Measurements from ENCODE around the gene SERPINA12.

The SERPINA12 gene

DNA sequence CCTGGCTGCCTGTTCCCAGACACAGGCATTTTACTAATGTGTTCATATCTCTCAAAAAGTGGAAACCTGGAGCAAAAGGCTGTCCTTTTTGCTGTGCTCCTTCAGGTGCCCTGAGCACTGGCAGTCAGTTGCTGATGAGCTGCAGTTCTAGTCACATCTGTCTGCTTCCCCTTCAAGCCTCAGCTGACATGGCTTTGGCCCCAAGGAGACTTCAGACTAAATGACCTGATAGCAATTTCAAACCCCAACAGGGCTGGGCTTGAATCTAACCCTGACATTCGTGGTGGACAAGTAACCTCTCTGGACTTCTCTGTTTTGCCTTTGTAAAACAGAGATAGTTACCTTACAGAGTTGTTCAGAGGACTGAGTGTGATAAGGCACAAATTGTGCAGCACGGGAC lies 39.0 kb downstream of the SERPINA12 start:
- no peak overlapping the region for H3K27ac ChIP-seq
- H3K9ac ChIP-seq (ENCODE audit: insufficient read length): no peak overlapping the region
- TF ChIP-seq FOXP2 (optimal IDR thresholded peaks at IDR 0.05; ENCODE audit: control extremely low read depth, extremely low read length, insufficient read depth) (no peak), EZH2 (IDR thresholded peaks at IDR 0.05) (no peak), POLR2AphosphoS5 (IDR thresholded peaks at IDR 0.05; ENCODE audit: borderline replicate concordance, low read depth, low read length) (no peak)
- no peaks in the 10 kb centered on the region for H3K36me3 ChIP-seq (ENCODE audit: insufficient read depth, low read length)
- H3K4me3 ChIP-seq: no peak overlapping the region
- DNase-seq (ENCODE audit: low read depth, low spot score): no peak
- no peaks in the 10 kb centered on the region for H3K9me3 ChIP-seq (ENCODE audit: low read depth, low read length)

DNA sequence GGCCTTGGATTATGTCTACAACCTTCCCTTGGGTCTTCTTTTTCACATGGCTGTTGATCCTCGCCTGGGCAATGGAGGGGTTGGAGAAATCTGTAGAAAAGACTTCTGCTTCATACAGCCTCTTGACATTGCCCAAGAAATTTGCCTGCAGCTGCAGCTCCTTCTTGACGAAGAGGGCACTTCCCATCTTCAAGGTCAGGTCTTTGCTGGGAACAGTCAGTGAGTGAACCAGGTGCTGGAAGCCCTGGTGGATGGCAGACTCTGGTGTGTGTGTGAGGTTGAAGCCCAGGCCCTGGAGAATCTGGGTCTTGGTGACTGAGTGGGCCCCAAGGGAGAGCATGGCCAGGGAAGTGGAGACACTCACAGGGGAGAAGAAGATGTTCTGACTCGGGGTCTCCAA lies 40.0 kb downstream of the SERPINA12 start:
- no peak for DNase-seq (ENCODE audit: low read depth, low spot score)
- TF ChIP-seq EZH2 (IDR thresholded peaks at IDR 0.05) (no peak), POLR2AphosphoS5 (IDR thresholded peaks at IDR 0.05; ENCODE audit: borderline replicate concordance, low read depth, low read length) (no peak), FOXP2 (optimal IDR thresholded peaks at IDR 0.05; ENCODE audit: control extremely low read depth, extremely low read length, insufficient read depth) (no peak)

DNA sequence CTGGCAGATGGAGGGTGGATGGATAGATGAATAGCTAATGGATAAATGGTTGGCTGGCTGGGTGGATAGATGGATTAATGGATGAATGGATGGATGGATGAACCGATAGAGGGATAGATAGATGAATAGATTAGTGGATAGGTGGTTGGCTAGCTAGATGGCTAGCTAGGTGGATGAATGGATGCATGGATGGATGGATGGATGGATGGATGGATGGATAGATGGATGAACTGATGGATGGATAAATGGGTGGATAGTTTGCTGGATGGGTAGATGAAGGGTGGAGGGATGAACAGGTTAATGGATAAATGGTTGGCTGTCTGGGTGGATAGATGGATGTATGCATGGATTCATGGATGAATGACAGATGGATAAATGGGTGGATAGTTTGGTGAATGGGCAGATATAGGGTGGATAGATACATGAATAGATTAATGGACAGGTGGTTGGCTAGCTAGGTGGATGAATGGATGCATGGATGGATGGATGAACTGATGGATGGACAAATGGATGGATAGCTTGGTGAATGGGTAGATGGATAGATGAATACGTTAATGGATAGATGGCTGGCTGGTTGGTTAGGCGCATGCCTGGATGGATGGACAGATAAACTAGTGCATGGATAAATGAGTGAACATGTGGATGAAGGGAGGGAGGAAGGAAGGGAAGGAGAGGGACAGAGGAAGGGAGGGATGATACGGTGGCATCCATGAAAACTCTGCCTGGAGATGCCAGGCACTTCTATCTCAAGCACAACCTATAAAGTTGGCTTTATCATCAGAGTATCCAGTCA lies 41.3 kb downstream of the SERPINA12 start:
- no peak for DNase-seq (ENCODE audit: low read depth, low spot score)
- Histone ChIP-seq H3K9ac (ENCODE audit: insufficient read length) (no peak overlapping the region), H3K9me3 (ENCODE audit: low read depth, low read length) (no peaks in the 10 kb centered on the region), H3K36me3 (ENCODE audit: insufficient read depth, low read length) (no peaks in the 10 kb centered on the region), H3K4me3 (no peak overlapping the region), H3K27ac (no peak overlapping the region)
- no peak for TF ChIP-seq POLR2AphosphoS5 (IDR thresholded peaks at IDR 0.05; ENCODE audit: borderline replicate concordance, low read depth, low read length)
- no peak for TF ChIP-seq FOXP2 (optimal IDR thresholded peaks at IDR 0.05; ENCODE audit: control extremely low read depth, extremely low read length, insufficient read depth)
- no peak for TF ChIP-seq EZH2 (IDR thresholded peaks at IDR 0.05)

More for the DNA sequence above, 40.0 kb downstream of the SERPINA12 start:
- no peaks in the 10 kb centered on the region for H3K9me3 ChIP-seq (ENCODE audit: low read depth, low read length)
- no peak overlapping the region for H3K9ac ChIP-seq (ENCODE audit: insufficient read length)
- no peak overlapping the region for H3K27ac ChIP-seq
- no peaks in the 10 kb centered on the region for H3K36me3 ChIP-seq (ENCODE audit: insufficient read depth, low read length)
- no peak overlapping the region for H3K4me3 ChIP-seq

DNA sequence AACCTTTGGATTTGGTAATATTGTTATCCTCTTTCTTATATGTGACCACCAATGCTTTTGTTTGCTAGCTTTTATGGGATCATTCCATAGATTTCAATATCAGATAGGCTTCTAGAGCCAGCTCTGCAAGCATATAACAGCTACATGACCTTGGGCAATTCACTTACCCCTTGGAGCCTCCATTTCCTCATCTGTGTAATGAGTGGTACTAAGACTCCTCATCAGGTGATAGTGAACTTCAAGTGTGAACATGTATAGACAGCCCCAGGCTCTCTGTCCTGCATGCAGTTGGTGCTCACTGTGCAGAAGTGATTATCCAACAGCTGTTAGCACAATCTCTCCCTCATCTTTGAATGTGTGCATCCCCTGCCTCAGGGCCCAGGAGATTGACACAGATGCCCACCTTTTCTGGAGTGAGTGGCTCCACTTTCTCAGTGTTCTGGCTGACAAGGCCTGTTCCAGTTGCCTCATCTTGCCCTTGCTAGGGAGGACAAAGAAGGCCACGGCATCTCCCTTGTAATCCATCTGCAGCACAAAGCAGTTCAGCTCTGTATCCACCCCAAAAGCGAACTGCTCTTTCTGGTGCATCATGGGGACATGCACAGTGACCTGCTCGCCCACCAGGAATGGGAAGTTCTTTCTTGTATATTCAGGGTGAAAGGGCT lies 42.4 kb downstream of the SERPINA12 start:
- no peaks in the 10 kb centered on the region for H3K9me3 ChIP-seq (ENCODE audit: low read depth, low read length)
- no peak overlapping the region for H3K9ac ChIP-seq (ENCODE audit: insufficient read length)
- TF ChIP-seq EZH2 (IDR thresholded peaks at IDR 0.05) (no peak), POLR2AphosphoS5 (IDR thresholded peaks at IDR 0.05; ENCODE audit: borderline replicate concordance, low read depth, low read length) (no peak), FOXP2 (optimal IDR thresholded peaks at IDR 0.05; ENCODE audit: control extremely low read depth, extremely low read length, insufficient read depth) (no peak)
- H3K4me3 ChIP-seq: no peak overlapping the region
- H3K27ac ChIP-seq: no peak overlapping the region
- no peaks in the 10 kb centered on the region for H3K36me3 ChIP-seq (ENCODE audit: insufficient read depth, low read length)
- DNase-seq (ENCODE audit: low read depth, low spot score): no peak

DNA sequence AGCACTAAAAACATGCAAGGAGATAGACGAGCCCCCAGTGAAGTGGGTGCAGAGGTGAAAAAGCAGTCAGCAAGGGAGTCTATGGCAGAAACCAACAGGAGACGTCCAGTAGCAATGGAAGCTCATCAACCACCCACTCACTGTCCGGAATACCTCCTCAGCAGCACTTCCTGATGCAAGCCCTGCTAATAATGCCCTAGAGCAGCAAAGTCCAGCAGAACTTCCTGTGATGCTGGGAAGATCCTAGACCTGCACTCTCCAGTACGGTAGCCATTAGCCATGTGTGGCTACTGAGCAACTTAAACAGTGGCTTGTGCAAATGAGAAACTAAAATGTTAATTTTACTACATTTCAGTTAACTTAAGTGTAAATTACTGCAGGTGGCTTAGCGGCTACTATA lies 44.2 kb downstream of the SERPINA12 start:
- no peak for TF ChIP-seq POLR2AphosphoS5 (IDR thresholded peaks at IDR 0.05; ENCODE audit: borderline replicate concordance, low read depth, low read length)
- no peak for TF ChIP-seq EZH2 (IDR thresholded peaks at IDR 0.05)
- TF ChIP-seq FOXP2 (optimal IDR thresholded peaks at IDR 0.05; ENCODE audit: control extremely low read depth, extremely low read length, insufficient read depth): no peak
- DNase-seq (ENCODE audit: low read depth, low spot score): no peak
- Histone ChIP-seq H3K27ac (no peak overlapping the region), H3K4me3 (no peak overlapping the region), H3K36me3 (ENCODE audit: insufficient read depth, low read length) (no peaks in the 10 kb centered on the region), H3K9ac (ENCODE audit: insufficient read length) (no peak overlapping the region), H3K9me3 (ENCODE audit: low read depth, low read length) (no peaks in the 10 kb centered on the region)

DNA sequence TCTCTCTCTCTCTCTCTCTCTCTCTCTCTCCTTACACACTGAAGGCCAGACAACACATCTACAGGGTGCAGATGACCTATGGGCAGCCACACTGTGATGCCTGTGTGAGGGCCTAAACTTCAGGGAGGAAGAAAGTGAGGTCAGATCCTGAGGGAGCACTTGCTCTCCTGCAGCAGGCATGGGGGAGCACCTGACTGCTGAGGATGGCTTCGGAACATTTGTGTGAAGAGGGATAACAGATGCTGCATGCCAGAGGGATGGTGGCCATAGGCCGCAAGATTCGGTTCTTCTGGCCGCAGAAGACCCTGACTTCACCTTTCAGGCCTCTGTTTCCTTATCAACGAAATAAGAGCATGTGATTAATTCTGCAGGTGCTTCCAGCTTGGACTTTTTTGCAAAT lies 45.0 kb downstream of the SERPINA12 start:
- DNase-seq (ENCODE audit: low read depth, low spot score): no peak
- H3K9ac ChIP-seq (ENCODE audit: insufficient read length): no peak overlapping the region
- no peaks in the 10 kb centered on the region for H3K36me3 ChIP-seq (ENCODE audit: insufficient read depth, low read length)
- TF ChIP-seq EZH2 (IDR thresholded peaks at IDR 0.05): no peak
- TF ChIP-seq POLR2AphosphoS5 (IDR thresholded peaks at IDR 0.05; ENCODE audit: borderline replicate concordance, low read depth, low read length): no peak
- TF ChIP-seq FOXP2 (optimal IDR thresholded peaks at IDR 0.05; ENCODE audit: control extremely low read depth, extremely low read length, insufficient read depth): no peak
- no peak overlapping the region for H3K4me3 ChIP-seq
- no peak overlapping the region for H3K27ac ChIP-seq
- no peaks in the 10 kb centered on the region for H3K9me3 ChIP-seq (ENCODE audit: low read depth, low read length)

DNA sequence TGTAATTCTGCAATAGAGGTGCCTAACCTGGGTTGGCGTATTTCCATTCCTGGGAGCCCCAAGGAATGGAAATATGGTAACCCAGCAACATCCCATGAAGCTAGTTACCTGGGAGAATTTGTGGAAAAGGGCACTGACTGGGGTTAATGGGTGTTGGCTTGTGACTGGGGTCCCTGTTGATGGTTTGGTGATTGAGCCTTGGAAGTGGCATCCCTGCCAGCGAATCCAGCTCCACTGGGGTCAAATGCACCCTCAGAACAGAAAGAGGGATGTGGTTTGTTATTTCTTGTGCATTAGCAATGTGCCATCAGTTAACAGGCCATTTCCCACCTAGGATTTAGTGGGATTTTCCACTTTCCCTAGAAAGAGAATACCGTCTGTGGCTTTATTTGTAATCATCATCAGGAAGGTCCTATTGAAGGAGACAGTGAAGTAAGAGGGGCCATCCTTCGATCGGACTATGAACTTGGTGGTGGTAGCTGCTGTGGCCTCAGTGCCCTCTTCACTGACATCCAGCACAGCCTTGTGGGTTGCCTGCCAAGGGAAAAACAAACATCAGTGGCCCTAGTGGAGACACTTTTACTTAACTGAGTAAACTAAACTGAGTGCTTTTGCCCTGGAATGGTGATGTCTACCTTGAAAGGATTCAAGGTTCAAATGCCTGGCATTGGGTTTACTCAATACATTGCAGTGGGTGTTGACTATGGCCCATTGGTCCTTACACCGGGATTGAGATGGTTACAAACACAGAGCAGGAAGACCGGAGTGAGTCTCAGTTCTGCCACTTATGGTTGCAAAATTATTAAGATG lies 46.3 kb downstream of the SERPINA12 start:
- TF ChIP-seq EZH2 (IDR thresholded peaks at IDR 0.05): no peak
- TF ChIP-seq FOXP2 (optimal IDR thresholded peaks at IDR 0.05; ENCODE audit: control extremely low read depth, extremely low read length, insufficient read depth): no peak
- no peak for TF ChIP-seq POLR2AphosphoS5 (IDR thresholded peaks at IDR 0.05; ENCODE audit: borderline replicate concordance, low read depth, low read length)
- no peak for DNase-seq (ENCODE audit: low read depth, low spot score)

DNA sequence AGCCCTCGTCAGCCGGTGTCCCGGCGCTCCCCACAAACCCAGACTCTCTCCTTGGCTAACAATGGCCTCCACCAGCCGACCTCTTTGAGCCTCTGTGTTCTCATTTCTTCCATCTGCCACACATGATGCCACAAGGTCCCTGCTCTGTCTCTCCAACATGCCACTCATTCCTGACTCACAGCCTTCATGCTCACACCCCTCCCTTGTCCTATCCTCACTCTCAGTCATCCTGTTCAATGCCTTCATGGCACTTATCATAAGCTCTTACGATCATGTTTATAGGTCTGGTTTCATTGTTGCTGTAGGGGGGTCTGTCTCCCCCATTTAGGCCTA lies 47.1 kb downstream of the SERPINA12 start:
- no peak for DNase-seq (ENCODE audit: low read depth, low spot score)
- Histone ChIP-seq H3K4me3 (no peak overlapping the region), H3K36me3 (ENCODE audit: insufficient read depth, low read length) (no peaks in the 10 kb centered on the region), H3K9me3 (ENCODE audit: low read depth, low read length) (no peaks in the 10 kb centered on the region), H3K27ac (no peak overlapping the region), H3K9ac (ENCODE audit: insufficient read length) (no peak overlapping the region)
- TF ChIP-seq FOXP2 (optimal IDR thresholded peaks at IDR 0.05; ENCODE audit: control extremely low read depth, extremely low read length, insufficient read depth): no peak

More for the DNA sequence above, 46.3 kb downstream of the SERPINA12 start:
- Histone ChIP-seq H3K27ac (no peak overlapping the region), H3K9me3 (ENCODE audit: low read depth, low read length) (no peaks in the 10 kb centered on the region), H3K9ac (ENCODE audit: insufficient read length) (no peak overlapping the region), H3K36me3 (ENCODE audit: insufficient read depth, low read length) (no peaks in the 10 kb centered on the region), H3K4me3 (no peak overlapping the region)

Data from SK-N-MC (cell line).